HCT116 (cell line): Measurements from ENCODE around the gene C1orf50. TPM values are rescaled to one million over a fixed set of nuclear protein-coding genes. Genes with fewer than 3 reads are reported as not detected.
"Not testable (repeated sequence)": the region's sequence is repeated elsewhere in the genome, so short reads cannot be mapped to it uniquely, and the experiment has no call there.

ENCODE experiments used
- ATAC-seq: fragments of 200-7000 bp; cut with Tn5 transposase; 2 replicates; pipeline ENCODE4 v1.9.1; 2020; ENCODE audit warnings: mild to moderate bottlenecking, moderate library complexity
- BruUV-seq: library from RNA; stranded (reverse); fragments of 400-500 nt; replicated peaks from 2 replicates; lab custom pipeline; 2021; lab: Mats Ljungman, UMichigan
- CTCF ChIA-PET: fragments of 300-600 bp; sonication (Branson Sonifier 250); formaldehyde crosslinking; loops from one replicate; lab custom pipeline; 2021; ENCODE audit warnings: antibody characterized with exemption; lab: Charles Lee
- POLR2A ChIA-PET: fragments of 300-600, 350-600 bp; sonication (Branson Sonifier 250); formaldehyde crosslinking; loops from one replicate; lab custom pipeline; 2021; ENCODE audit warnings: antibody characterized with exemption; lab: Charles Lee
- RAD21 ChIA-PET, 2 experiments: fragments of 300-600 bp; sonication (Branson Sonifier 250); formaldehyde crosslinking; loops; one replicate each; lab custom pipeline; 2023; ENCODE audit warnings: low total read pairs in 2 of 2; ENCODE audit not compliant: uncharacterized antibody in 2 of 2, unreplicated experiment in 2 of 2, low non-redundant PET in 1 of 2; lab: Charles Lee
- DNase-seq: peaks from one replicate; pipeline ENCODE4 v3.0.0-alpha.2; 2010; ENCODE audit warnings: low read depth, low spot score
- H2AFZ ChIP-seq: fragments of 200-600 bp; shearing (Covaris generic), sonication (generic); 2 replicates; pipeline ENCODE4 v1.6.1; 2017; ENCODE audit warnings: low read depth, mixed run types, mixed read lengths, antibody characterized with exemption, low read length; ENCODE audit not compliant: poor library complexity, severe bottlenecking
- H3K27ac ChIP-seq: 2 replicates; pipeline ENCODE4 v1.5.1; 2012; ENCODE audit warnings: low read depth, low read length
- H3K27me3 ChIP-seq: fragments of 200-600 bp; sonication (generic); 2 replicates; pipeline ENCODE4 v1.6.1; 2016; ENCODE audit warnings: mixed run types, low read length, mixed read lengths; ENCODE audit not compliant: insufficient read depth
- H3K36me3 ChIP-seq, 2 experiments: fragments of 200-500 bp in 1 of 2; fragments of 200-600 bp in 1 of 2; sonication (Bioruptor generic) in 1 of 2; sonication (generic) in 1 of 2; 2 replicates each; pipeline versions ENCODE4 v1.5.1 to v1.6.1; 2014 to 2016; ENCODE audit warnings: low read length in 2 of 2, inconsistent platforms in 1 of 2, mixed read lengths in 1 of 2, mixed run types in 1 of 2; ENCODE audit not compliant: insufficient read depth in 2 of 2, control insufficient read depth in 1 of 2
- H3K4me1 ChIP-seq, 2 experiments: fragments of 200-600 bp in 1 of 2; sonication (generic) in 1 of 2; 2 replicates each; pipeline versions ENCODE4 v1.5.1 to v1.6.1; 2012 to 2017; ENCODE audit warnings: low read length in 2 of 2, inconsistent platforms in 1 of 2, mild to moderate bottlenecking in 1 of 2, mixed read lengths in 1 of 2, mixed run types in 1 of 2, moderate library complexity in 1 of 2; ENCODE audit not compliant: insufficient read depth in 2 of 2, control insufficient read depth in 1 of 2
- H3K4me2 ChIP-seq: fragments of 200-600 bp; sonication (generic); 2 replicates; pipeline ENCODE4 v1.6.1; 2017; ENCODE audit warnings: mixed run types, low read length, mixed read lengths
- H3K4me3 ChIP-seq, 2 experiments: fragments of 200-600 bp in 1 of 2; sonication (generic) in 1 of 2; replicated peaks in 1 of 2; 2 replicates each; pipeline ENCODE4 v1.5.1; 2011 to 2016; ENCODE audit warnings: low read length in 2 of 2, control low read depth in 1 of 2, low read depth in 1 of 2, mild to moderate bottlenecking in 1 of 2, mixed read lengths in 1 of 2, mixed run types in 1 of 2
- H3K79me2 ChIP-seq: fragments of 200-600 bp; sonication (generic); 2 replicates; pipeline ENCODE4 v1.6.1; 2017; ENCODE audit warnings: mild to moderate bottlenecking, mixed run types, low read length, moderate library complexity, mixed read lengths; ENCODE audit not compliant: insufficient read depth
- H3K9ac ChIP-seq: fragments of 200-600 bp; sonication (generic); 2 replicates; pipeline ENCODE4 v1.6.1; 2016; ENCODE audit warnings: low read length, mixed read lengths
- H3K9me2 ChIP-seq: fragments of 200-600 bp; sonication (generic), shearing (Covaris generic); 2 replicates; pipeline ENCODE4 v1.6.1; 2017; ENCODE audit warnings: mixed run types, mild to moderate bottlenecking, moderate library complexity; ENCODE audit not compliant: insufficient read depth
- H3K9me3 ChIP-seq, 2 experiments: fragments of 200-500 bp in 1 of 2; fragments of 200-600 bp in 1 of 2; sonication (Bioruptor generic) in 1 of 2; sonication (generic) in 1 of 2; 2 replicates each; pipeline ENCODE4 v1.6.1; 2014 to 2017; ENCODE audit warnings: low read length in 2 of 2, mixed read lengths in 2 of 2, inconsistent platforms in 1 of 2, low read depth in 1 of 2, mild to moderate bottlenecking in 1 of 2, mixed run types in 1 of 2, moderate library complexity in 1 of 2; ENCODE audit not compliant: control insufficient read depth in 1 of 2, insufficient read depth in 1 of 2
- H4K20me1 ChIP-seq: fragments of 200-600 bp; sonication (generic), shearing (Covaris generic); 2 replicates; pipeline ENCODE4 v1.6.1; 2017; ENCODE audit warnings: mixed run types, mild to moderate bottlenecking, moderate library complexity; ENCODE audit not compliant: insufficient read depth
- CEBPB ChIP-seq: IDR thresholded peaks from 2 replicates; pipeline ENCODE4 v1.6.1; 2012; ENCODE audit warnings: low read depth
- EZH2phosphoT487 ChIP-seq: fragments of 200-600 bp; IDR thresholded peaks from 2 replicates; pipeline ENCODE4 v1.6.1; 2018; ENCODE audit warnings: antibody characterized with exemption, borderline replicate concordance
- FOSL1 ChIP-seq: IDR thresholded peaks from 2 replicates; pipeline ENCODE4 v1.6.1; 2012; ENCODE audit warnings: low read depth
- POLR2A ChIP-seq: IDR thresholded peaks from 2 replicates; pipeline ENCODE4 v1.7.0; 2011; ENCODE audit warnings: borderline replicate concordance; ENCODE audit not compliant: insufficient read depth, insufficient read length; ENCODE audit errors: extremely low read depth
- POLR2AphosphoS5 ChIP-seq: IDR thresholded peaks from 2 replicates; pipeline ENCODE4 v1.6.1; 2011; ENCODE audit warnings: mild to moderate bottlenecking, low read depth, low read length, moderate library complexity
- SP1 ChIP-seq: IDR thresholded peaks from 2 replicates; pipeline ENCODE4 v1.6.1; 2012; ENCODE audit warnings: low read depth
- SRF ChIP-seq: IDR thresholded peaks from 2 replicates; pipeline ENCODE4 v1.6.1; 2012; ENCODE audit warnings: low read depth
- intact Hi-C: fragments of 100-400 bp; cut with micrococcal nuclease; formaldehyde crosslinking; loops from 2 replicates; pipeline ENCODE4 v1.10.0; 2022
- total RNA-seq: library from RNA; stranded (reverse); gene quantifications from one replicate; pipeline ENCODE4 v1.2.1, GENCODE V29; 2021; ENCODE audit not compliant: unreplicated experiment

C1orf50 gene
- total RNA-seq, 1 experiment from 2014 or later: 5.8 TPM

DNA sequence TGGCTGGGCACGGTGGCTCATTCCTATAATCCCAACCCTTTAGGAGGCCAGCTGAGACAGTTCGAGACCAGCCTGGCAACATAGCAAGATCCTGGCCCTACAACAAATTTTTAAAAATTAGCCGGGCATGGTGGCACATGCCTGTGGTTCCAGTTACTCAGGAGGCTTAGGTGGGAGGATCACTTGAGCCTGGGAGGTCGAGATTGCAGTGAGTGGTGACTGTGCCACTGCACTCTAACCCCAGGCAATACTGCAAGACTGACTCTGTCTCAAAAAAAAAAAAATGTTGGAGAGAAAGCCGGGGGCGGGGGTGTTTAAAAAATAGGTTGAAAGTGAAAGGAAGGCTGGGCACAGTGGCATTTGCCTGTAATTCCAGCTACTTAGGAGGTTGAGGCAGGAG lies 43.5 kb upstream of the C1orf50 start:
- ChIA-PET RAD21 (no interaction called here), POLR2A (interaction anchor here (0.6 kb wide), 1 partner anchor 40 kb away, joined by 4 read pairs; no protein-coding TSS in a partner anchor), CTCF (no interaction called here)
- no peaks in the 10 kb centered on the region for H3K27me3 ChIP-seq
- no peaks in the 10 kb centered on the region for H3K9me2 ChIP-seq
- TF ChIP-seq CEBPB (no peak), SRF (no peak), POLR2AphosphoS5 (no peak), POLR2A (no peak), EZH2phosphoT487 (no peak), FOSL1 (no peak), SP1 (no peak)
- intact Hi-C loops: no loop called here
- H3K79me2 ChIP-seq: no peaks in the 10 kb centered on the region
- H3K36me3 ChIP-seq: no peaks in the 10 kb centered on the region
- no peaks in the 10 kb centered on the region for H4K20me1 ChIP-seq
- no peak overlapping the region for H3K4me3 ChIP-seq
- no peak overlapping the region for H2AFZ ChIP-seq
- no peaks in the 10 kb centered on the region for H3K9me3 ChIP-seq
- H3K4me2 ChIP-seq: no peak overlapping the region
- ATAC-seq (peak; percentile 40; the same call in 1 of the 2 replicates), DNase-seq (no peak)
- H3K9ac ChIP-seq: no peak overlapping the region
- BruUV-seq: no TSS peak
- no peak overlapping the region for H3K27ac ChIP-seq
- H3K4me1 ChIP-seq: peaks cover 0 to 4% of the 10 kb centered on the region in 2 experiments; a peak in 1 of 4 replicates

- POLR2A ChIA-PET, H3K9me3 ChIP-seq, BruUV-seq, H3K4me1 ChIP-seq, DNase-seq, H3K9me2 ChIP-seq, H3K27me3 ChIP-seq, H2AFZ ChIP-seq, H3K9ac ChIP-seq, intact Hi-C loops, RAD21 ChIA-PET, H3K4me2 ChIP-seq, H3K36me3 ChIP-seq, H3K79me2 ChIP-seq, H3K27ac ChIP-seq, H4K20me1 ChIP-seq, ATAC-seq, H3K4me3 ChIP-seq, CTCF ChIA-PET: not testable (repeated sequence)
Measured at GRCh38 chr1:42725820-42726219, 41.2 kb upstream of the C1orf50 start.
